ENCODE measurements around the gene ELMO2. TPM values are rescaled to one million over a fixed set of nuclear protein-coding genes. Genes with fewer than 3 reads are reported as not detected.

Gene ELMO2
- total and polyA plus RNA-seq, 9 of the 15 experiments (the other 6 are each of a cell fraction or from before 2014, with no cell fraction given): 7.5 to 21.5 (median 15.9) TPM

DNA sequence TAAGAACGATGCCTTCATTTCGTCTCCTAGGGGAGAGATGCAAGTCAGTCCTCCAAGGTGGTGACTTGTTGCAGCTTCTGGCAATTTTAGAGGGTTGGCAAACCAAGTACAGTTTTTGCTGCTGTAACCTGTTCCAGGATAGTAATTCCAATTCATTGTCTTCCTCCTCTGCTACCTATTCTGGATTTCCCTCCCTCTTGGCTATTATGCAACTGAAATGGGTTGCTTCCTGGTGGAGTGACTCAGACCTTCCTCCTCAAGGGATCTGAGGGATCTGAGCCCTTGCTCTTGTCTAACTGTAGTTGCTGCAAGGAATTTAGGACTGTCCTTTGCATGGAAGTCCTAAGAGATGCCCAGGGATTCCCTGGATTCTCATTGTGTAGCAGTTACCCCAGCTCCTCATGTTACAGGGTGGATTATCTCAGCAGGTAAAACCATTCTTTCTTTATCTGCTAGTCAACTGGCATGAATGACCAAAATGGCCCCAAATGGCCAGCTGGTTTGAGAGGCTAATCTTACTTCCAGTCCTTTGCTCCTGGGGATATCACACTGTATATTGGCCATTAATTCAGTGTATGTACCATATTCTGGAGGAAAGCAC, 17.6 kb upstream of the ELMO2 start:
- Histone ChIP-seq H3K27ac (ENCODE audit: extremely low read depth, low read depth, low read length) (no peak overlapping the region), H3K9ac (ENCODE audit: insufficient read depth in 1 of 2, low read depth in 2 of 2, low read length in 2 of 2) (no peak overlapping the region), H4K20me1 (replicated peaks; ENCODE audit: control insufficient read depth, insufficient read depth, low read length) (no peaks in the 10 kb centered on the region), H3K9me3 (replicated peaks; ENCODE audit: control insufficient read depth, insufficient read depth, low read depth, low read length) (no peaks in the 10 kb centered on the region), H3K4me2 (ENCODE audit: insufficient read depth, low read length) (no peak overlapping the region), H3K4me3 (no peak overlapping the region), H3K36me3 (ENCODE audit: control insufficient read depth, insufficient read depth, low read length) (no peaks in the 10 kb centered on the region), H3K9me1 (ENCODE audit: control insufficient read depth, insufficient read depth, low read length) (no peaks in the 10 kb centered on the region), H2AFZ (ENCODE audit: low read depth, low read length) (no peak overlapping the region), H3K27me3 (ENCODE audit: control insufficient read depth in 2 of 2, insufficient read depth in 2 of 2, low read length in 2 of 2) (peaks cover 3 to 16% of the 10 kb centered on the region in 2 experiments; a peak in 3 of 5 replicates), H3K79me2 (ENCODE audit: control insufficient read depth, insufficient read depth, low read length) (no peaks in the 10 kb centered on the region), H3K4me1 (replicated peaks in 1 of 2; ENCODE audit: control insufficient read depth in 2 of 2, insufficient read depth in 2 of 2, low read length in 2 of 2) (no peaks in the 10 kb centered on the region)
- CTCF ChIA-PET (ENCODE audit: low intra/inter-chr PET ratio): no interaction called here
- TF ChIP-seq CEBPG (CRISPR knock-in tag; IDR thresholded peaks at IDR 0.05): no peak
- peak in 1 of 2 experiments; percentile 49; a peak in 1 of 4 replicates for TF ChIP-seq CEBPG (tag; conservative IDR thresholded peaks at IDR 0.05 in 1 of 2, IDR thresholded peaks at IDR 0.05 in 1 of 2)
- TF ChIP-seq, protein P1, sequence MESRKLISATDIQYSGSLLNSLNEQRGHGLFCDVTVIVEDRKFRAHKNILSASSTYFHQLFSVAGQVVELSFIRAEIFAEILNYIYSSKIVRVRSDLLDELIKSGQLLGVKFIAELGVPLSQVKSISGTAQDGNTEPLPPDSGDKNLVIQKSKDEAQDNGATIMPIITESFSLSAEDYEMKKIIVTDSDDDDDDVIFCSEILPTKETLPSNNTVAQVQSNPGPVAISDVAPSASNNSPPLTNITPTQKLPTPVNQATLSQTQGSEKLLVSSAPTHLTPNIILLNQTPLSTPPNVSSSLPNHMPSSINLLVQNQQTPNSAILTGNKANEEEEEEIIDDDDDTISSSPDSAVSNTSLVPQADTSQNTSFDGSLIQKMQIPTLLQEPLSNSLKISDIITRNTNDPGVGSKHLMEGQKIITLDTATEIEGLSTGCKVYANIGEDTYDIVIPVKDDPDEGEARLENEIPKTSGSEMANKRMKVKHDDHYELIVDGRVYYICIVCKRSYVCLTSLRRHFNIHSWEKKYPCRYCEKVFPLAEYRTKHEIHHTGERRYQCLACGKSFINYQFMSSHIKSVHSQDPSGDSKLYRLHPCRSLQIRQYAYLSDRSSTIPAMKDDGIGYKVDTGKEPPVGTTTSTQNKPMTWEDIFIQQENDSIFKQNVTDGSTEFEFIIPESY (CRISPR knock-in tag; IDR thresholded peaks at IDR 0.05): no peak
- intact Hi-C loops (cut with micrococcal nuclease): no loop called here
- POLR2A ChIA-PET: interaction anchor here (0.6 to 1.5 kb wide), 4 partner anchors 9 to 165 kb away, joined by 3 to 4 read pairs (median 3); no protein-coding TSS in a partner anchor
- 0% methylated on average over 2 of the region's 2 CpGs for WGBS (ENCODE audit: insufficient coverage, low coverage, missing lambda C conversion rate)
- FAIRE-seq (no peak), ATAC-seq (no peak), DNase-seq (ENCODE audit: extremely low read depth in 1 of 4, low spot score in 3 of 4) (no peak)
- no TSS peak for BruUV-seq (replicated peaks)
- in situ Hi-C loops (cut with MboI): no loop called here
